Vagina (tissue), 2 donors: Measurements from ENCODE around the gene SLC66A1.

ENCODE experiments used
- POLR2A ChIP-seq, 2 donors: fragments of 450-650 bp; IDR thresholded peaks; one replicate each; pipeline ENCODE4 v1.6.1; 2017; ENCODE audit warnings: antibody characterized with exemption in 2 of 2, mild to moderate bottlenecking in 2 of 2, moderate library complexity in 2 of 2
- POLR2AphosphoS5 ChIP-seq, 2 donors: sonication (generic); formaldehyde crosslinking; IDR thresholded peaks; one replicate each; pipeline ENCODE4 v1.9.0; 2017; ENCODE audit warnings: antibody characterized with exemption in 2 of 2, mild to moderate bottlenecking in 2 of 2, low read depth in 1 of 2; ENCODE audit not compliant: insufficient read depth in 1 of 2
- TF ChIP-seq, protein P1 (sequence below), 3 experiments: fragments of 450-650 bp in 2 of 3; fragments of 200-600 bp in 1 of 3; sonication (generic) in 1 of 3; IDR thresholded peaks; one replicate each; pipeline ENCODE4 v1.5.1; 2017 to 2019; ENCODE audit warnings: antibody characterized with exemption in 3 of 3, mild to moderate bottlenecking in 2 of 3, moderate library complexity in 2 of 3

DNA sequence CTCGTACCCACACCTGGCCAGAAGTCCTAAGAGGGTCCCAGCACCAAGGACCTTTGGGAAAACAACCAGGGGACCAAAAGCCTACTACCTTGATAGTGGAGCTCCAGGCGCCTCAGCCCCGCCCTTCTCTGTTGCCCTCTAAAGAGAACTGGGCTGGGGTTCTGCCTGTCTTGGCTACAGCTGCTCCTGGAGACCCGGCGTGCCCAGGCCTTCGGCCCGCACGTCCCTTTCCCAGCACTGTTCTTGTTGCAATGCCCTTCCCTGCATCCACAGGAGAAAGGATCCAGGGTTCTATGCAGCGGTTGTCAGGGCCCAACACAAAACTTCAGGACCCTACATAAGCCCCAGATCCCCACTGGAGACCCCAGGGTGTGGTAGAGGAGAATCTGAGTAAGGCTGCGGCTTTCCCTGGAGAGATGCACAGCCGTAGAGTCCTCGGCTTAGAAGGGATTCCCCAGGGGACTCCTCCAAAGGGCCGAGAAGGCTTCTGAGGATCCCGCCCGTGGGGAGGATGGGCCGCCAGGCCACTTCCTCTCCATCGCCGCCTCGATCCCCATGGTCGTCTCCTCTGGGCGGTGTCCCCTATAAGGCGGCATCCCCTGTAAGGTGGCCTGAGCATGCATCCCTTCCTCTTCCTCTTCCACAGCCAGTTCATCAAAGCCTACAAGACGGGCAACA, 12.0 kb downstream of the SLC66A1 start:
- TF ChIP-seq POLR2A (IDR thresholded peaks at IDR 0.05) = no peak
- no peak for TF ChIP-seq POLR2AphosphoS5 (IDR thresholded peaks at IDR 0.05; ENCODE audit: insufficient read depth in 1 of 2, low read depth in 1 of 2)
- TF ChIP-seq, protein P1, sequence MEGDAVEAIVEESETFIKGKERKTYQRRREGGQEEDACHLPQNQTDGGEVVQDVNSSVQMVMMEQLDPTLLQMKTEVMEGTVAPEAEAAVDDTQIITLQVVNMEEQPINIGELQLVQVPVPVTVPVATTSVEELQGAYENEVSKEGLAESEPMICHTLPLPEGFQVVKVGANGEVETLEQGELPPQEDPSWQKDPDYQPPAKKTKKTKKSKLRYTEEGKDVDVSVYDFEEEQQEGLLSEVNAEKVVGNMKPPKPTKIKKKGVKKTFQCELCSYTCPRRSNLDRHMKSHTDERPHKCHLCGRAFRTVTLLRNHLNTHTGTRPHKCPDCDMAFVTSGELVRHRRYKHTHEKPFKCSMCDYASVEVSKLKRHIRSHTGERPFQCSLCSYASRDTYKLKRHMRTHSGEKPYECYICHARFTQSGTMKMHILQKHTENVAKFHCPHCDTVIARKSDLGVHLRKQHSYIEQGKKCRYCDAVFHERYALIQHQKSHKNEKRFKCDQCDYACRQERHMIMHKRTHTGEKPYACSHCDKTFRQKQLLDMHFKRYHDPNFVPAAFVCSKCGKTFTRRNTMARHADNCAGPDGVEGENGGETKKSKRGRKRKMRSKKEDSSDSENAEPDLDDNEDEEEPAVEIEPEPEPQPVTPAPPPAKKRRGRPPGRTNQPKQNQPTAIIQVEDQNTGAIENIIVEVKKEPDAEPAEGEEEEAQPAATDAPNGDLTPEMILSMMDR (IDR thresholded peaks at IDR 0.05) = no peak
